ENCODE data around the gene SHD. TPM values are rescaled to one million over a fixed set of nuclear protein-coding genes. Genes with fewer than 3 reads are reported as not detected.

Gene SHD
- total and polyA plus RNA-seq, 2 of the 8 experiments (the other 6 are each of a cell fraction or from before 2014, with no cell fraction given) = 5.8 to 10.7 TPM

DNA sequence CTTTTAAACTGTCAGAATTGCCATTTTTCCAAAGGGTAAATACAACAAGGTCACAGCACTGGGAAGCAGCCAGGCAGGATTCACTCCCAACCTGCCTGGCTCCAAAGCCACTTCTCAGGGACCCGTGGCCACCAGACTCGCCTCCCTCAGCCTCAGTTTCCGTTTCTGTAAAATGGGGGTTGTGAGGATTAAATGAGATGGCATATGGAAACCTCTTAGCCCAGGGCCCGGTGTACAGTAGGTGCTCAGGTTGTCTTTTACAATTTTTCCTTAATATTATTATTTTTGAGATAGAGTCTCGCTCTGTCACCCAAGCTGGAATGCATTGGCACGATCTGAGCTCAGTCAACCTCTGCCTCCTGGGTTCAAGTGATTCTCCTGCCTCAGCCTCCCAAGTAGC is 22.0 kb upstream of the SHD start:
- Histone ChIP-seq H3K79me2 (ENCODE audit: control insufficient read depth in 1 of 2, insufficient read depth in 2 of 2, low read length in 2 of 2) (no peaks in the 10 kb centered on the region), H2BK120ac (replicated peaks; ENCODE audit: low read depth, low read length) (no peak overlapping the region), H4K91ac (replicated peaks; ENCODE audit: insufficient read length, low read length) (no peak overlapping the region), H4K8ac (ENCODE audit: extremely low read depth, insufficient read depth, low read length) (no peak overlapping the region), H4K5ac (ENCODE audit: insufficient read length, low read depth, low read length) (no peak overlapping the region), H3K36me3 (ENCODE audit: control insufficient read depth in 2 of 4, insufficient read depth in 4 of 4, low read length in 3 of 4) (peaks cover 4 to 58% (median 32%) of the 10 kb centered on the region in 4 experiments; a peak in 7 of 8 replicates), H2BK12ac (ENCODE audit: low read depth, low read length) (no peak overlapping the region), H3K4ac (replicated peaks; ENCODE audit: insufficient read length, low read depth, low read length) (no peak overlapping the region), H2AFZ (ENCODE audit: low read length) (no peak overlapping the region), H2AK5ac (ENCODE audit: low read depth, low read length) (no peak overlapping the region), H3K27me3 (replicated peaks in 1 of 4; ENCODE audit: control insufficient read depth in 3 of 4, extremely low read depth in 1 of 4, insufficient read depth in 3 of 4, low read length in 3 of 4) (no peaks in the 10 kb centered on the region), H2BK15ac (ENCODE audit: low read length) (no peak overlapping the region), H4K20me1 (replicated peaks in 1 of 2; ENCODE audit: control insufficient read depth in 1 of 2, insufficient read depth in 2 of 2, low read length in 2 of 2) (no peaks in the 10 kb centered on the region), H3K4me2 (ENCODE audit: insufficient read depth in 1 of 2, low read depth in 2 of 2, low read length in 2 of 2) (no peak overlapping the region), H3K14ac (ENCODE audit: insufficient read length) (no peak overlapping the region), H3K79me1 (ENCODE audit: low read depth, low read length) (no peaks in the 10 kb centered on the region), H3K4me3 (ENCODE audit: extremely low read depth in 1 of 4, insufficient read depth in 2 of 4, low read depth in 3 of 4, low read length in 4 of 4) (no peak overlapping the region), H3K9me3 (ENCODE audit: insufficient read depth in 2 of 2, low read depth in 1 of 2, low read length in 1 of 2) (peaks cover 7 to 11% of the 10 kb centered on the region in 2 experiments; a peak in 3 of 4 replicates), H2BK5ac (ENCODE audit: low read depth, low read length) (no peak overlapping the region), H2BK20ac (ENCODE audit: low read length) (no peak overlapping the region), H3K56ac (replicated peaks; ENCODE audit: insufficient read length, low read depth, low read length) (no peak overlapping the region), H3K23ac (ENCODE audit: insufficient read length) (no peak overlapping the region), H3K27ac (ENCODE audit: low read depth, low read length) (no peak overlapping the region), H3K18ac (ENCODE audit: extremely low read depth, low read length) (no peak overlapping the region), H3K23me2 (ENCODE audit: low read depth, low read length) (no peaks in the 10 kb centered on the region), H3K9ac (replicated peaks in 1 of 4; ENCODE audit: extremely low read depth in 1 of 4, low read depth in 3 of 4, low read length in 3 of 4) (no peak overlapping the region), H3K4me1 (replicated peaks in 1 of 4; ENCODE audit: control insufficient read depth in 3 of 4, insufficient read depth in 4 of 4, low read length in 3 of 4) (no peaks in the 10 kb centered on the region)
- DNase-seq (ENCODE audit: low read depth in 1 of 2, low spot score in 2 of 2) = no peak
- no peak for FAIRE-seq
- ChIA-PET CTCF (ENCODE audit: partially characterized antibody) (interaction anchor here (0.9 to 4.2 kb wide), 7 partner anchors 10 to 96 kb away, joined by 3 to 27 read pairs (median 4); no protein-coding TSS in a partner anchor), POLR2A (ENCODE audit: partially characterized antibody) (interaction anchor here (2.6 to 3.9 kb wide), 2 partner anchors 9 to 10 kb away, joined by 7 to 16 read pairs; no protein-coding TSS in a partner anchor)
- 86% methylated on average over 6 of the region's 6 CpGs; no CpG with 5 or more reads in 1 of the 2 experiments for WGBS, 2 experiments (ENCODE audit: extremely low coverage in 1 of 2, insufficient coverage in 1 of 2, insufficient read length in 1 of 2, insufficient replicate concordance in 2 of 2, low coverage in 1 of 2, low lambda C conversion rate in 2 of 2, missing lambda C conversion rate in 1 of 2)
- TF ChIP-seq CTBP2 (IDR thresholded peaks at IDR 0.05; ENCODE audit: borderline replicate concordance, insufficient read depth, insufficient read length, low read length) (no peak), RNF2 (IDR thresholded peaks at IDR 0.05; ENCODE audit: borderline replicate concordance, low read depth, low read length, missing control alignments, poor library complexity, severe bottlenecking) (no peak), TEAD4 (IDR thresholded peaks at IDR 0.05; ENCODE audit: low read depth, low read length) (no peak), CBX8 (IDR thresholded peaks at IDR 0.05; ENCODE audit: borderline replicate concordance, low read depth, low read length) (no peak), KDM1A (IDR thresholded peaks at IDR 0.05; ENCODE audit: borderline replicate concordance, low read length) (no peak), YY1 (IDR thresholded peaks at IDR 0.05; ENCODE audit: low read depth, low read length) (no peak), BACH1 (IDR thresholded peaks at IDR 0.05; ENCODE audit: low read length) (no peak), SP2 (IDR thresholded peaks at IDR 0.05; ENCODE audit: low read length) (no peak), CEBPB (IDR thresholded peaks at IDR 0.05; ENCODE audit: low read depth, low read length) (no peak), TBP (IDR thresholded peaks at IDR 0.05; ENCODE audit: low read depth, low read length) (no peak)
- TF ChIP-seq, protein P1, sequence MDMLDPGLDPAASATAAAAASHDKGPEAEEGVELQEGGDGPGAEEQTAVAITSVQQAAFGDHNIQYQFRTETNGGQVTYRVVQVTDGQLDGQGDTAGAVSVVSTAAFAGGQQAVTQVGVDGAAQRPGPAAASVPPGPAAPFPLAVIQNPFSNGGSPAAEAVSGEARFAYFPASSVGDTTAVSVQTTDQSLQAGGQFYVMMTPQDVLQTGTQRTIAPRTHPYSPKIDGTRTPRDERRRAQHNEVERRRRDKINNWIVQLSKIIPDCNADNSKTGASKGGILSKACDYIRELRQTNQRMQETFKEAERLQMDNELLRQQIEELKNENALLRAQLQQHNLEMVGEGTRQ (IDR thresholded peaks at IDR 0.05; ENCODE audit: low read length) = no peak
- TF ChIP-seq, protein P2, sequence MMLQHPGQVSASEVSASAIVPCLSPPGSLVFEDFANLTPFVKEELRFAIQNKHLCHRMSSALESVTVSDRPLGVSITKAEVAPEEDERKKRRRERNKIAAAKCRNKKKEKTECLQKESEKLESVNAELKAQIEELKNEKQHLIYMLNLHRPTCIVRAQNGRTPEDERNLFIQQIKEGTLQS (IDR thresholded peaks at IDR 0.05; ENCODE audit: insufficient read depth, low read depth, low read length) = no peak
